Ovary (tissue), 3 donors: ENCODE measurements around the gene THRB.

Source experiments
- CTCF ChIP-seq, 3 donors: fragments of 450-650 bp in 2 of 3; fragments of 200-600 bp in 1 of 3; IDR thresholded peaks; one replicate each; pipeline versions ENCODE4 v1.5.1 to v1.8.0; 2016 to 2022; ENCODE audit warnings: antibody characterized with exemption in 3 of 3, mild to moderate bottlenecking in 1 of 3
- EP300 ChIP-seq: sonication (generic); formaldehyde crosslinking; IDR thresholded peaks from one replicate; pipeline ENCODE4 v1.6.1; 2017; ENCODE audit warnings: antibody characterized with exemption
- POLR2A ChIP-seq: fragments of 450-650 bp; IDR thresholded peaks from one replicate; pipeline ENCODE4 v1.6.1; 2017; ENCODE audit warnings: antibody characterized with exemption, mild to moderate bottlenecking, moderate library complexity
- donor health status: DM: no; HTN: no; CAD: no.

- no peak for TF ChIP-seq CTCF (IDR thresholded peaks at IDR 0.05)
- TF ChIP-seq POLR2A = no peak
- TF ChIP-seq EP300 = no peak
Observed at GRCh38 chr3:24270744-24271143, 223.9 kb downstream of the THRB start.
